NCI-H187 (cell line): ENCODE data around the gene PARD6G.
A peak's percentile ranks its signal among the peaks of the same experiment; 100 is the strongest.
"Not testable (repeated sequence)": the region's sequence is repeated elsewhere in the genome, so short reads cannot be mapped to it uniquely, and the experiment has no call there.

Experiments used
- DNase-seq, 2 experiments: peaks; one replicate each; lab custom pipeline; 2025; lab: John Stamatoyannopoulos, UW

PARD6G gene

GRCh38 chr18:80247393-80247841 is at the start of gene PARD6G:
PARD6G (minus strand) TSS chr18:80247514; CDS start chr18:80247348, 166 bp downstream.
- DNase-seq, result peak in 1 of 2 experiments; percentile 57

- not testable (repeated sequence) for DNase-seq
These were observed 15.1 kb upstream of the PARD6G start for GRCh38 chr18:80262241-80263033.

- DNase-seq, result no peak
These were observed 12.3 kb upstream of the PARD6G start for GRCh38 chr18:80259610-80260009.

- DNase-seq, result no peak
These were observed 11.3 kb upstream of the PARD6G start for GRCh38 chr18:80258640-80259039.

GRCh38 chr18:80257579-80258543 is 10.5 kb upstream of the PARD6G start:
- not testable (repeated sequence) for DNase-seq

GRCh38 chr18:80254971-80255500 is 7.7 kb upstream of the PARD6G start:
- no peak for DNase-seq

- DNase-seq, result no peak
These were observed 6.7 kb upstream of the PARD6G start for GRCh38 chr18:80253871-80254492.

GRCh38 chr18:80253236-80253635 is 5.9 kb upstream of the PARD6G start:
- no peak for DNase-seq

- no peak for DNase-seq
These were observed 4.8 kb upstream of the PARD6G start for GRCh38 chr18:80252136-80252535.

- no peak for DNase-seq
These were observed 4.4 kb upstream of the PARD6G start for GRCh38 chr18:80251700-80252099.

- DNase-seq, result no peak
These were observed 3.5 kb upstream of the PARD6G start for GRCh38 chr18:80250740-80251364.

- no peak for DNase-seq
These were observed 2.1 kb upstream of the PARD6G start for GRCh38 chr18:80249217-80250093.

GRCh38 chr18:80246445-80247392 is 595 bp downstream of the PARD6G start:
- DNase-seq, result peak in 1 of 2 experiments; percentile 12

GRCh38 chr18:80245781-80246444 is 1.4 kb downstream of the PARD6G start:
- DNase-seq, result no peak

- no peak for DNase-seq
These were observed 2.2 kb downstream of the PARD6G start for GRCh38 chr18:80244956-80245730.

- DNase-seq, result no peak
These were observed 3.1 kb downstream of the PARD6G start for GRCh38 chr18:80244167-80244566.

GRCh38 chr18:80243204-80243603 is 4.1 kb downstream of the PARD6G start:
- DNase-seq, result no peak
